ENCODE measurements around the gene C3orf52.

C3orf52 gene

DNA sequence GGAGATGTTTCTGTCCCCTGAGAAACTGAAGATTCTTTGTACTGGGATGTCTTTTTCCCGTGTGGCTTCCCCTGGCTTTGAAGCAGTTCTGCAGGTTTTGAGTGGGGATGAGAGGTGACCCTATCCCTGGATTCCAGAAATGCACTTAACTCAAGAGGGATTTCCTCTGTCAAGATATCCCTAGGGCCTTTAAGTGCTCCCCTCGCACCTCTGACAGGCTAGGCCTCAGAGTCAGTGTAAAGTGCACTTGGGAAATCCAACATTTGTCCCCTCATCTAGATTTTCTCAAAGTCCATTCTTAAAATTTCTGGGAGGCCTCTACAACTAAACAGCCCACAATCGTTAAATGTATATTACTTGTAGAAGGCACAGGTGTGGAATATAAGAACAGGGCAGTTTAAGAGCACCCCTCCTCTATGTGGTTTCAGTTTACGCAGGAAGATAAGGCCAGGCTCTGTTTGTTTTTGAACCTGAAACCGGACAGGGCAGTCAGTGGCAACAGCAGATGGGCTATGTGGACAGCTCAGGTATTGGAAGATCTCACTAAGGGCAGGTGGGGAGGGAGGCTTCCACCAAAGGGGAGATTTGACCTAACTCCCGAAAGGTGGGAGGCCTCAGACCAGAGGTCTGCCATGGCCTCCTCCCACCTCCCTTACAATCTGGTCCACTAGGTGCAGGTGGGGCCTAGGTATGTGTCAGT, 4.8 kb downstream of the C3orf52 start:
- ATAC-seq (replicated peaks; ENCODE audit: extremely low read depth, poor library complexity, severe bottlenecking) = no peak
- Mint-ChIP-seq H3K4me3 (no peak overlapping the region), H3K27me3 (peaks cover 43% of the 10 kb centered on the region), H3K4me1 (peaks cover 11% of the 10 kb centered on the region), H3K27ac (ENCODE audit: low read depth) (no peak overlapping the region), H3K36me3 (ENCODE audit: insufficient read depth) (no peaks in the 10 kb centered on the region), H3K9me3 (no peaks in the 10 kb centered on the region)
- DNase-seq (ENCODE audit: low spot score in 2 of 2) = no peak

GRCh38 chr3:112092496-112093179, 6.4 kb downstream of the C3orf52 start:
- H3K9me3 Mint-ChIP-seq = no peaks in the 10 kb centered on the region
- ATAC-seq (replicated peaks; ENCODE audit: extremely low read depth, poor library complexity, severe bottlenecking) (no peak), DNase-seq (ENCODE audit: low spot score in 2 of 2) (no peak)
- no peak overlapping the region for H3K4me3 Mint-ChIP-seq
- H3K4me1 Mint-ChIP-seq = no peaks in the 10 kb centered on the region
- H3K36me3 Mint-ChIP-seq (ENCODE audit: insufficient read depth) = no peaks in the 10 kb centered on the region
- H3K27ac Mint-ChIP-seq (ENCODE audit: low read depth) = no peak overlapping the region
- peaks cover 31% of the 10 kb centered on the region for H3K27me3 Mint-ChIP-seq

GRCh38 chr3:112093180-112093522, 7.0 kb downstream of the C3orf52 start:
- Mint-ChIP-seq H3K36me3 (ENCODE audit: insufficient read depth) (no peaks in the 10 kb centered on the region), H3K27ac (ENCODE audit: low read depth) (no peak overlapping the region), H3K9me3 (no peaks in the 10 kb centered on the region), H3K4me1 (no peaks in the 10 kb centered on the region), H3K4me3 (no peak overlapping the region), H3K27me3 (peaks cover 26% of the 10 kb centered on the region)
- ATAC-seq (replicated peaks; ENCODE audit: extremely low read depth, poor library complexity, severe bottlenecking) (no peak), DNase-seq (ENCODE audit: low spot score in 2 of 2) (no peak)

DNA sequence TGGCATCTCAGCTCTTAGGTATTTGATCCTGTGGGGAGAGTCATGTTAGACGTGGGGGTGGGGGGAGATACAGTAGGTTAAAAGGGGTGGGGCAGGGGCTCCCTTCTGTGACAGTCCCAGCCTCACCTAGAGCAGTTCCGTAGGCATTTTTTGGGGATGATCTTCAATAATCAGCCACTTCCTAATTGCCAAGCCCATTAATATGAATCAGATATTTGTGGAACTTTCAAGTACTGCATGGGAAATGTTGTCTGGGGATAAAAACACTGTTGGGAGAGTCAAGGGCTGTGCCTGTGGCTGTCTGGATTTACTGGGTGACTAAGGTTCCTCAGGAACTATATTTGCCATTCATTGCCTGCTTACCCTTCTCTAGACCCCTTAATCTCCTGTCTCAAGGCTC, 9.5 kb downstream of the C3orf52 start:
- Mint-ChIP-seq H3K9me3 (no peaks in the 10 kb centered on the region), H3K4me3 (no peak overlapping the region), H3K27ac (ENCODE audit: low read depth) (no peak overlapping the region), H3K4me1 (no peaks in the 10 kb centered on the region), H3K27me3 (peaks cover 10% of the 10 kb centered on the region), H3K36me3 (ENCODE audit: insufficient read depth) (no peaks in the 10 kb centered on the region)
- no peak for ATAC-seq (replicated peaks; ENCODE audit: extremely low read depth, poor library complexity, severe bottlenecking)
- no peak for DNase-seq (ENCODE audit: low spot score in 2 of 2)

DNA sequence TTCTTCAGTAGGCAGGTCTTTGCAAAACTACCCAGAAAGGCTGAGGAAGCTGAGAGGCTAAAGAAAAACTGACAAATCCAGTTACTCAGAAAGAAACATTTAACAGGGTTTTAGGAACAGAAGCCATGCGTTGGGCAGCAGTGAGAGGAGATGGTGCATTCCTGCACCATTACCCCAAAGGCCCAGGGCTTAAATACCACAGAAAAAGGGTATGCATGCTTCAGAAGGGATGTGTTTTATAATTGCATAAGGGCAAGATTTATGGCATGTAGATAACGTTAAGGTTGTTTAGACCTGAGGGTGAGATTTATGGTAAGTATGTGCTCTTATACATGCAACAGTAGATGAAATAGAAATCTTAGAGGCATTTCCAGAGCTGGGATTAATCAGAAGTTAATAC, 10.0 kb downstream of the C3orf52 start:
- Mint-ChIP-seq H3K27ac (ENCODE audit: low read depth) (no peak overlapping the region), H3K36me3 (ENCODE audit: insufficient read depth) (no peaks in the 10 kb centered on the region), H3K4me1 (no peaks in the 10 kb centered on the region), H3K27me3 (peaks cover 10% of the 10 kb centered on the region), H3K4me3 (no peak overlapping the region), H3K9me3 (no peaks in the 10 kb centered on the region)
- ATAC-seq (replicated peaks; ENCODE audit: extremely low read depth, poor library complexity, severe bottlenecking) (no peak), DNase-seq (ENCODE audit: low spot score in 2 of 2) (no peak)

- Mint-ChIP-seq H3K27ac (ENCODE audit: low read depth) (no peak overlapping the region), H3K9me3 (no peaks in the 10 kb centered on the region), H3K27me3 (peaks cover 10% of the 10 kb centered on the region), H3K4me1 (no peaks in the 10 kb centered on the region), H3K4me3 (no peak overlapping the region), H3K36me3 (ENCODE audit: insufficient read depth) (no peaks in the 10 kb centered on the region)
- ATAC-seq (replicated peaks; ENCODE audit: extremely low read depth, poor library complexity, severe bottlenecking) (no peak), DNase-seq (ENCODE audit: low spot score in 2 of 2) (no peak)
Observed at GRCh38 chr3:112097378-112097777, 11.2 kb downstream of the C3orf52 start.

DNA sequence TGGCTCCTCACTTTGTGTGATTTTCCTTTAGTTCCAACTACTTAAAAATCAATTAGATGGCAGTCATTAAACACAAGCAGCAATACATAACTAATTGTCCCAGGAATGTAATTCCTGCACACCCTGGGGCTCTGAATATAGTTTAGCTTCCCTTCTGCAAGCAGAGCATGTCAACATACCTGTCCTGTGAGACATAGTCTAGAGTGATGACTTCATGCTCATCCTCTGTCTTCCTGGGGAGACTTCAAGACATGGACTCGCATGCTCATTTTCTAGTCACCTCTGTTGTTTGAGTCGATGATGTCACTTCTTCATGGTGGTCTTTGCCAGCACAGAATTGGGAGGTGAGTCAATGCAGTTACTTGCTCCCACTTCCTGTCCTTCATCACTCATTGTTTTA, 15.7 kb downstream of the C3orf52 start:
- DNase-seq (ENCODE audit: low spot score in 2 of 2) (no peak), ATAC-seq (replicated peaks; ENCODE audit: extremely low read depth, poor library complexity, severe bottlenecking) (no peak)
- H3K4me1 Mint-ChIP-seq = no peaks in the 10 kb centered on the region
- H3K27me3 Mint-ChIP-seq = peaks cover 10% of the 10 kb centered on the region
- no peaks in the 10 kb centered on the region for H3K9me3 Mint-ChIP-seq
- no peaks in the 10 kb centered on the region for H3K36me3 Mint-ChIP-seq (ENCODE audit: insufficient read depth)
- no peak overlapping the region for H3K4me3 Mint-ChIP-seq
- H3K27ac Mint-ChIP-seq (ENCODE audit: low read depth) = no peak overlapping the region

DNA sequence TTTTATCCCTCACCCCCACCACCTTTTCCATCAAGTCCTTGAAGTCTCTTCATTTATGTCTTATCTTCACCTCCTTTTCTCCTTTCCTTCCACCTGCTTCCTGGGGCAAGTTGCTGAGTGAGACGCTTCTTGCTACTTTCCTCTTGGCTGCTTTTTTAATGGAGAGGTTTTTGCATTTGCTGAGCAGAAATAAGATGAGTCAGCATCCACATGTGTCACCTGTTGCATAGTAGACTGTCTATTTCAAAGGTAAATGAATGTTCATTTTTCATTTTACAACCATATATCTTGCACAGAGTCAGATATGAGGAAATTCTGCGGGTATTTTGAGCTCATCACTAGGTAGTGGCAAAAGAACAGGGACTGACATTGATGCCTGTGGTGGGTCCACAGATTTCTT, 18.6 kb downstream of the C3orf52 start:
- H3K4me1 Mint-ChIP-seq = no peaks in the 10 kb centered on the region
- H3K27ac Mint-ChIP-seq (ENCODE audit: low read depth) = no peak overlapping the region
- peaks cover 21% of the 10 kb centered on the region for H3K27me3 Mint-ChIP-seq

GRCh38 chr3:112109322-112109721, 23.1 kb downstream of the C3orf52 start:
- DNase-seq (ENCODE audit: low spot score in 2 of 2) (no peak), ATAC-seq (replicated peaks; ENCODE audit: extremely low read depth, poor library complexity, severe bottlenecking) (no peak)
- no peak overlapping the region for H3K4me3 Mint-ChIP-seq
- H3K27ac Mint-ChIP-seq (ENCODE audit: low read depth) = no peak overlapping the region
- peaks cover 21% of the 10 kb centered on the region for H3K27me3 Mint-ChIP-seq
- no peaks in the 10 kb centered on the region for H3K9me3 Mint-ChIP-seq
- H3K4me1 Mint-ChIP-seq = no peaks in the 10 kb centered on the region
- H3K36me3 Mint-ChIP-seq (ENCODE audit: insufficient read depth) = peaks cover 2% of the 10 kb centered on the region

More for the DNA sequence above, 18.6 kb downstream of the C3orf52 start:
- ATAC-seq (replicated peaks; ENCODE audit: extremely low read depth, poor library complexity, severe bottlenecking) (no peak), DNase-seq (ENCODE audit: low spot score in 2 of 2) (no peak)
- Mint-ChIP-seq H3K4me3 (no peak overlapping the region), H3K9me3 (no peaks in the 10 kb centered on the region), H3K36me3 (ENCODE audit: insufficient read depth) (no peaks in the 10 kb centered on the region)

DNA sequence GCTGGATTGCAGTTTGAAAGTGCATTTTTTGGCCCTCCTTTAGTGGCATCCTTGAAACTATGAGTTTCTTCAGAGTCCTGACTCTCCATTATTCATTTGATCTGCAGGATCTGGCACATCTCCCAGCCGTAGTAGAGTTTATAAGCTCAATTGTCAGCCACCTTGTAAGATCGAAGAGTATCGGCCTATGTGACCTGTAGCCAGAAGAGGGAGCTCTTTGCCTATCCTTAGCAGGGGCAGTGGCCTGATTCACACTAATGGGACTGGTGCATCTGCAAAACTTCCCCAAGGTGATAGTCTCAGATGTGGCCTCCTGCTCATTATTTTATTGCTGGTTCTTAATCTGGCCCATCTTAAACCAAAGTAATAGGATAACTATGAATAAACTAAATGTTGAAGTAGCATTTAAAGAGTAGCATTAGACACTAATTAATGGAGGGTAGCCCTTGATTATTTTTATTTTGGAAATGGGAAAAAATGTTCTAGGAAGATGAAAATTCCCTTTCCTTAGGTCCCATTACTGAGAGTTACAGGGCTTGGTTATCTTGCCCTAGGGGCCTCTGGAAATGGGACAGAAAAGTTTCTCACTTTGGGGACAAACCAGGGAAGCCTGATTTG, 25.7 kb downstream of the C3orf52 start:
- Mint-ChIP-seq H3K36me3 (ENCODE audit: insufficient read depth) (peaks cover 3% of the 10 kb centered on the region), H3K4me3 (no peak overlapping the region), H3K27ac (ENCODE audit: low read depth) (no peak overlapping the region), H3K9me3 (no peaks in the 10 kb centered on the region), H3K27me3 (peaks cover 12% of the 10 kb centered on the region), H3K4me1 (peaks cover 5% of the 10 kb centered on the region)
- DNase-seq (ENCODE audit: low spot score in 2 of 2) (peak; percentile 27 to 37), ATAC-seq (replicated peaks; ENCODE audit: extremely low read depth, poor library complexity, severe bottlenecking) (peak; percentile 74)

- Mint-ChIP-seq H3K36me3 (ENCODE audit: insufficient read depth) (peaks cover 3% of the 10 kb centered on the region), H3K4me3 (peak overlapping the region; percentile 19), H3K27me3 (no peaks in the 10 kb centered on the region), H3K27ac (ENCODE audit: low read depth) (no peak overlapping the region), H3K4me1 (peaks cover 7% of the 10 kb centered on the region), H3K9me3 (no peaks in the 10 kb centered on the region)
- ATAC-seq (replicated peaks; ENCODE audit: extremely low read depth, poor library complexity, severe bottlenecking) (no peak), DNase-seq (ENCODE audit: low spot score in 2 of 2) (no peak)
Observed at GRCh38 chr3:112114576-112115160, 28.5 kb downstream of the C3orf52 start.

DNA sequence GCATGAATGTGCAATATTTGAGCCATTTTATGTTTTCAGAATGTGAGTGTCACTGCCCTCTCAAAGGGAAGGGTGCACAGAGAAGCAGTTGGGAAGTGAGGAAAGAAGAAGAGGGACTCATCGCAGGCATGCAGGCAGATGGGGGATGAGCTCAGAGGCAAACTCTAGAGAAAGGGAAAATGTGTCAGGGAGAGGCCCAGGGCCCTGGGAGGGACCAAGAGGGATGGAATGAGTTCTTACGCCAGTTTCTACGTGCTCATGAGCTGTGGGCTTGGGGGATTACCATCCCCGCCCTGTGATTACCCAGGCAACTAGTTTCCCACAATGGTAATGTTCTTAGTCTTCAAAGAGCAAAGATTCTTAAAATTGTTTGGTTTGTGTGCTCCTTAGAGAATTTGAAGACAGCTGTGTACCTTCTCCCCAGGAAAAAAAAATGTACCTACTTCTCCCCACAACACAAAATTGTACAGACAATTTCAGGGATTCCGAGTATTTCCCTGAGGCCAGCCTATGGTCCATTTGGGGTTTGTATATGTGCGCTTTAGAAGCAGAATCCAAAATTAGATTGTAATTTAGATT, 29.1 kb downstream of the C3orf52 start:
- Mint-ChIP-seq H3K27me3 (no peaks in the 10 kb centered on the region), H3K27ac (ENCODE audit: low read depth) (no peak overlapping the region), H3K4me3 (peak overlapping the region; percentile 19), H3K36me3 (ENCODE audit: insufficient read depth) (peaks cover 3% of the 10 kb centered on the region), H3K9me3 (no peaks in the 10 kb centered on the region), H3K4me1 (peaks cover 13% of the 10 kb centered on the region)
- no peak for DNase-seq (ENCODE audit: low spot score in 2 of 2)
- ATAC-seq (replicated peaks; ENCODE audit: extremely low read depth, poor library complexity, severe bottlenecking) = no peak

Measured in central memory CD8-positive, alpha-beta T cell (primary cell).